HepG2 (cell line): ENCODE results near the gene USP30. TPM values are rescaled to one million over a fixed set of nuclear protein-coding genes. Genes with fewer than 3 reads are reported as not detected.

Experiments used
- BRD4 ChIP-seq: sonication (generic); formaldehyde crosslinking; IDR thresholded peaks from 2 replicates; pipeline ENCODE4 v1.4.0; 2020; ENCODE audit warnings: missing genetic modification reagents
- CC2D1A ChIP-seq: sonication (generic); formaldehyde crosslinking; IDR thresholded peaks from 2 replicates; pipeline ENCODE4 v1.8.1; 2023; ENCODE audit warnings: mild to moderate bottlenecking, missing genetic modification reagents
- CEBPG ChIP-seq: IDR thresholded peaks from 2 replicates; pipeline ENCODE4 v1.6.1; 2016
- EEA1 ChIP-seq: sonication (generic); formaldehyde crosslinking; IDR thresholded peaks from 2 replicates; pipeline ENCODE4 v1.5.1; 2020; ENCODE audit warnings: mild to moderate bottlenecking, missing genetic modification reagents, borderline replicate concordance
- GPN1 ChIP-seq: sonication (generic); formaldehyde crosslinking; IDR thresholded peaks from 2 replicates; pipeline ENCODE4 v1.5.1; 2020; ENCODE audit warnings: missing genetic modification reagents, borderline replicate concordance
- NFKB2 ChIP-seq: sonication (generic); formaldehyde crosslinking; IDR thresholded peaks from 2 replicates; pipeline ENCODE4 v1.4.0; 2020; ENCODE audit warnings: missing genetic modification reagents, borderline replicate concordance
- RAD51 ChIP-seq: fragments of 450-650 bp; IDR thresholded peaks from 2 replicates; pipeline ENCODE4 v1.6.1; 2016; ENCODE audit warnings: borderline replicate concordance
- RCOR2 ChIP-seq: IDR thresholded peaks from 2 replicates; pipeline ENCODE4 v1.6.1; 2016; ENCODE audit warnings: missing biosample characterization, missing genetic modification reagents
- RXRB ChIP-seq: IDR thresholded peaks from 2 replicates; pipeline ENCODE4 v1.6.1; 2016; ENCODE audit warnings: borderline replicate concordance, missing genetic modification reagents, missing compliant biosample characterization
- SMARCE1 ChIP-seq: fragments of 450-650 bp; IDR thresholded peaks from 2 replicates; pipeline ENCODE4 v1.6.1; 2017; ENCODE audit warnings: borderline replicate concordance
- U2AF2 ChIP-seq: fragments of 200-400 bp; formaldehyde crosslinking; IDR thresholded peaks from 2 replicates; pipeline ENCODE4 v1.6.1; 2017; ENCODE audit warnings: low read depth, mild to moderate bottlenecking, low read length
- ZBTB7B ChIP-seq: sonication (generic); formaldehyde crosslinking; IDR thresholded peaks from 2 replicates; pipeline ENCODE4 v1.4.0; 2020; ENCODE audit warnings: missing genetic modification reagents
- ZFP36 ChIP-seq: fragments of 150-350 bp; IDR thresholded peaks from 2 replicates; pipeline ENCODE4 v1.6.1; 2018; ENCODE audit warnings: borderline replicate concordance, low read length, low read depth; ENCODE audit not compliant: partially characterized antibody
- ZKSCAN5 ChIP-seq: sonication (generic); formaldehyde crosslinking; IDR thresholded peaks from 2 replicates; pipeline ENCODE4 v1.5.1; 2020; ENCODE audit warnings: mild to moderate bottlenecking, missing genetic modification reagents
- ZNF331 ChIP-seq: sonication (generic); formaldehyde crosslinking; IDR thresholded peaks from 2 replicates; pipeline ENCODE4 v1.4.0; 2020; ENCODE audit warnings: missing genetic modification reagents
- ZNF337 ChIP-seq: sonication (generic); formaldehyde crosslinking; IDR thresholded peaks from 2 replicates; pipeline ENCODE4 v1.5.1; 2020; ENCODE audit warnings: missing genetic modification reagents, low read depth, mild to moderate bottlenecking, borderline replicate concordance
- ZNF34 ChIP-seq: sonication (generic); formaldehyde crosslinking; IDR thresholded peaks from 2 replicates; pipeline ENCODE4 v1.4.0; 2020; ENCODE audit warnings: mild to moderate bottlenecking, missing genetic modification reagents, borderline replicate concordance
- ZNF547 ChIP-seq: sonication (generic); formaldehyde crosslinking; IDR thresholded peaks from 2 replicates; pipeline ENCODE4 v1.5.1; 2020; ENCODE audit warnings: mild to moderate bottlenecking, missing genetic modification reagents
- ZNF598 ChIP-seq: sonication (generic); formaldehyde crosslinking; IDR thresholded peaks from 2 replicates; pipeline ENCODE4 v1.5.1; 2020; ENCODE audit warnings: mild to moderate bottlenecking, missing genetic modification reagents, borderline replicate concordance
- ZNF709 ChIP-seq: sonication (generic); formaldehyde crosslinking; IDR thresholded peaks from 2 replicates; pipeline ENCODE4 v1.5.0; 2020; ENCODE audit warnings: mild to moderate bottlenecking, missing genetic modification reagents
- ZSCAN25 ChIP-seq: sonication (generic); formaldehyde crosslinking; IDR thresholded peaks from 2 replicates; pipeline ENCODE4 v1.8.0; 2022; ENCODE audit warnings: mild to moderate bottlenecking, missing genetic modification reagents
- ZSCAN9 ChIP-seq: IDR thresholded peaks from 2 replicates; pipeline ENCODE4 v1.6.1; 2016; ENCODE audit warnings: borderline replicate concordance
- polyA plus RNA-seq, 8 experiments: library from polyadenylated mRNA; depleted of rRNA in 3 of 8; stranded (reverse) in 7 of 8; unstranded in 1 of 8; fragments of >200 nt; fragmentation: Illumina TruSeq in 4 of 8; extraction: Trizol in 4 of 8; gene quantifications; 2 replicates each; pipeline versions ENCODE4 v1.2.1 to v1.2.3, GENCODE V29; 2011 to 2016; ENCODE audit warnings: low read depth in 4 of 8, missing spikeins in 1 of 8, mixed read lengths in 1 of 8; ENCODE audit not compliant: insufficient read depth in 1 of 8
- total RNA-seq, 5 experiments: library from RNA; depleted of rRNA; stranded (reverse); fragments of >200 nt; fragmentation: Illumina TruSeq; extraction: Trizol; gene quantifications; 2 replicates each; pipeline ENCODE4 v1.2.3, GENCODE V29; 2016; ENCODE audit warnings: low read depth in 1 of 5
- TF ChIP-seq, protein P1 (sequence below): sonication (generic); formaldehyde crosslinking; IDR thresholded peaks from 2 replicates; pipeline ENCODE4 v1.4.0; 2020; ENCODE audit warnings: low read depth, mild to moderate bottlenecking, missing genetic modification reagents
- TF ChIP-seq, protein P2 (sequence below): sonication (generic); formaldehyde crosslinking; IDR thresholded peaks from 2 replicates; pipeline ENCODE4 v1.5.0; 2020; ENCODE audit warnings: missing genetic modification reagents
- TF ChIP-seq, protein P3 (sequence below): sonication (generic); formaldehyde crosslinking; IDR thresholded peaks from 2 replicates; pipeline ENCODE4 v1.5.0; 2020; ENCODE audit warnings: missing genetic modification reagents
- TF ChIP-seq, protein P4 (sequence below): sonication (generic); formaldehyde crosslinking; IDR thresholded peaks from 2 replicates; pipeline ENCODE4 v1.4.0; 2020; ENCODE audit warnings: missing genetic modification reagents

The USP30 gene
- total and polyA plus RNA-seq, 2 of the 13 experiments (the other 11 are each of a cell fraction or from before 2014, with no cell fraction given) = 11.2 to 20.8 TPM

DNA sequence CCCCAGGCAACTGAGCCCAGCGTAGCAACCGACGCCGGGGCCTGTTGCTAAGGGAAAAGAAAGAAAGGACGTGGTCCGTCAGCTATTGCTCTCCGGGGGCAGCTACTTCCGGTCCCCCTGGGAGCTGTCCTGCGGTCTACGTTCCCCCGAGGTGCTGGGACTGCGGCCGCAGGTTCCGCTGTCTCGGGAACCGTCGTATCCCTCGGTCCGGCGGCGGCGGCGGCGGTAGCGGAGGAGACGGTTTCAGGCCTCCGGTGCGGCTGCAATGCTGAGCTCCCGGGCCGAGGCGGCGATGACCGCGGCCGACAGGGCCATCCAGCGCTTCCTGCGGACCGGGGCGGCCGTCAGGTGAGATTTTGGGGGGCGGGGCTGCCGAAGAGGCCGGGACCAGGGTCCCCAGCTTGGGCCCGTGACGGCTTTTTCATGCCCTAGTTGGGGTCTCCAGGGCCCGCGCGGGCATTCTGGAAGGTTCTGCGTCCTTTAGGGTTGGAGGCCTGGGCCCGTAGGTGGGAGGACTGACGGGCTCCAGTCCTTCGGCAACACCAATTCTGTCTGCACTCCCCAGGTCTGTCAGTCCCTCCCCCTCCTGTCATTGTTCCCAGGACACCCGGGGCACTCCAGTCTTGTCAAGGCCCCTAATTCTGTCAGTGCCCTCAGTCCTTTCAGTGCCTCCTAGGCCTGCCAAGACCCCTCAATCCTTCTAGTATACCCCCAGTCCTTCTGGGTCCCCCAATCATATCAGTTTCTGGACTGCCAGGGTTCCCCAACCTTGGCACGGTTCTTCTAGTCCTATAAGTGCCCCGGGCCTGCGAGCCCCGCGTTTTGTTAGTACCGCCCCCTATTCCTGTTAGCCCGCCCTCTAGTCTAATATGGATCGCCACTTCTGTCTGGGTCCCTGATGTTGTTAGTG lies at the start of gene USP30 (continued):
- TF ChIP-seq, protein P1, sequence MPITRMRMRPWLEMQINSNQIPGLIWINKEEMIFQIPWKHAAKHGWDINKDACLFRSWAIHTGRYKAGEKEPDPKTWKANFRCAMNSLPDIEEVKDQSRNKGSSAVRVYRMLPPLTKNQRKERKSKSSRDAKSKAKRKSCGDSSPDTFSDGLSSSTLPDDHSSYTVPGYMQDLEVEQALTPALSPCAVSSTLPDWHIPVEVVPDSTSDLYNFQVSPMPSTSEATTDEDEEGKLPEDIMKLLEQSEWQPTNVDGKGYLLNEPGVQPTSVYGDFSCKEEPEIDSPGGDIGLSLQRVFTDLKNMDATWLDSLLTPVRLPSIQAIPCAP (CRISPR knock-in tag) = no peak
- TF ChIP-seq ZNF709 (CRISPR knock-in tag) = no peak
- peak; percentile 88; the same call in 1 of the 2 replicates for TF ChIP-seq ZNF547 (CRISPR knock-in tag)
- peak; percentile 92 for TF ChIP-seq ZNF331 (CRISPR knock-in tag)
- TF ChIP-seq RXRB (CRISPR knock-in tag) = peak; percentile 75
- no peak for TF ChIP-seq ZKSCAN5 (CRISPR knock-in tag)
- no peak for TF ChIP-seq SMARCE1
- TF ChIP-seq CEBPG (CRISPR knock-in tag) = peak; percentile 63
- no peak for TF ChIP-seq GPN1
- TF ChIP-seq, protein P2, sequence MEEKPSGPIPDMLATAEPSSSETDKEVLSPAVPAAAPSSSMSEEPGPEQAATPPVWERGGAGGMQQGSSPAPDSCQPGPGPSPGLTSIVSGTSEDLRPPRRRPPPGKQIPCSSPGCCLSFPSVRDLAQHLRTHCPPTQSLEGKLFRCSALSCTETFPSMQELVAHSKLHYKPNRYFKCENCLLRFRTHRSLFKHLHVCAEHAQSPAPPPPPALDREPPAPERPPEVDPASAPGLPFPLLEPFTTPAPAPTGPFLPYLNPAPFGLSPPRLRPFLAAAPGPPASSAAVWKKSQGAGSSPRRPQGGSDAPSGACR (CRISPR knock-in tag) = peak; percentile 62; the same call in 1 of the 2 replicates
- TF ChIP-seq ZFP36 = no peak
- TF ChIP-seq CC2D1A (CRISPR knock-in tag) = no peak
- TF ChIP-seq ZNF598 (CRISPR knock-in tag) = peak; percentile 45; the same call in 1 of the 2 replicates
- 0 out of 2 replicates have a peak, but pooled peaks have one; percentile 50 for TF ChIP-seq U2AF2
- TF ChIP-seq EEA1 = peak; percentile 46; the same call in 1 of the 2 replicates
- TF ChIP-seq, protein P3, sequence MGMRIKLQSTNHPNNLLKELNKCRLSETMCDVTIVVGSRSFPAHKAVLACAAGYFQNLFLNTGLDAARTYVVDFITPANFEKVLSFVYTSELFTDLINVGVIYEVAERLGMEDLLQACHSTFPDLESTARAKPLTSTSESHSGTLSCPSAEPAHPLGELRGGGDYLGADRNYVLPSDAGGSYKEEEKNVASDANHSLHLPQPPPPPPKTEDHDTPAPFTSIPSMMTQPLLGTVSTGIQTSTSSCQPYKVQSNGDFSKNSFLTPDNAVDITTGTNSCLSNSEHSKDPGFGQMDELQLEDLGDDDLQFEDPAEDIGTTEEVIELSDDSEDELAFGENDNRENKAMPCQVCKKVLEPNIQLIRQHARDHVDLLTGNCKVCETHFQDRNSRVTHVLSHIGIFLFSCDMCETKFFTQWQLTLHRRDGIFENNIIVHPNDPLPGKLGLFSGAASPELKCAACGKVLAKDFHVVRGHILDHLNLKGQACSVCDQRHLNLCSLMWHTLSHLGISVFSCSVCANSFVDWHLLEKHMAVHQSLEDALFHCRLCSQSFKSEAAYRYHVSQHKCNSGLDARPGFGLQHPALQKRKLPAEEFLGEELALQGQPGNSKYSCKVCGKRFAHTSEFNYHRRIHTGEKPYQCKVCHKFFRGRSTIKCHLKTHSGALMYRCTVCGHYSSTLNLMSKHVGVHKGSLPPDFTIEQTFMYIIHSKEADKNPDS (CRISPR knock-in tag) = peak; percentile 61; the same call in 1 of the 2 replicates
- TF ChIP-seq ZNF34 = no peak
- TF ChIP-seq, protein P4, sequence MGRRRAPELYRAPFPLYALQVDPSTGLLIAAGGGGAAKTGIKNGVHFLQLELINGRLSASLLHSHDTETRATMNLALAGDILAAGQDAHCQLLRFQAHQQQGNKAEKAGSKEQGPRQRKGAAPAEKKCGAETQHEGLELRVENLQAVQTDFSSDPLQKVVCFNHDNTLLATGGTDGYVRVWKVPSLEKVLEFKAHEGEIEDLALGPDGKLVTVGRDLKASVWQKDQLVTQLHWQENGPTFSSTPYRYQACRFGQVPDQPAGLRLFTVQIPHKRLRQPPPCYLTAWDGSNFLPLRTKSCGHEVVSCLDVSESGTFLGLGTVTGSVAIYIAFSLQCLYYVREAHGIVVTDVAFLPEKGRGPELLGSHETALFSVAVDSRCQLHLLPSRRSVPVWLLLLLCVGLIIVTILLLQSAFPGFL = no peak
- no peak for TF ChIP-seq ZNF337 (CRISPR knock-in tag)
- TF ChIP-seq BRD4 (CRISPR knock-in tag) = peak; percentile 88
- 0 out of 2 replicates have a peak, but pooled peaks have one; percentile 28 for TF ChIP-seq RCOR2 (CRISPR knock-in tag)
- peak; percentile 90; the same call in 1 of the 2 replicates for TF ChIP-seq NFKB2 (CRISPR knock-in tag)
- TF ChIP-seq ZSCAN9 = peak; percentile 85
- peak; percentile 88 for TF ChIP-seq ZBTB7B
- TF ChIP-seq ZSCAN25 (CRISPR knock-in tag) = 0 out of 2 replicates have a peak, but pooled peaks have one; percentile 31
- TF ChIP-seq RAD51 = no peak
